IPS DF 4.7 (cell line): Measurements from ENCODE around the gene USP3.

Experiments
- DNase-seq: peaks from one replicate; pipeline ENCODE4 v3.0.0-alpha.2; 2013; ENCODE audit warnings: low spot score; ENCODE audit errors: extremely low read depth

The USP3 gene

GRCh38 chr15:63587527-63587926 is 83.1 kb downstream of the USP3 start:
- DNase-seq: no peak

- DNase-seq: no peak
Measured at GRCh38 chr15:63588826-63589225, 84.4 kb downstream of the USP3 start.

GRCh38 chr15:63593705-63594671 is 89.6 kb downstream of the USP3 start:
- DNase-seq: no peak

- DNase-seq: no peak
Measured at GRCh38 chr15:63595065-63595464, 90.7 kb downstream of the USP3 start.

GRCh38 chr15:63595688-63596087 is 91.3 kb downstream of the USP3 start:
- DNase-seq: no peak

- no peak for DNase-seq
Measured at GRCh38 chr15:63596676-63597037, 92.3 kb downstream of the USP3 start.

- no peak for DNase-seq
Measured at GRCh38 chr15:63597038-63597790, 92.8 kb downstream of the USP3 start, which contains the start of gene FBXL22. TSS of gene FBXL22 (plus strand) at chr15:63597387. CDS start at chr15:63597393, 6 bp downstream.

- DNase-seq: no peak
Measured at GRCh38 chr15:63597821-63598220, 93.4 kb downstream of the USP3 start.

- DNase-seq: no peak
Measured at GRCh38 chr15:63598473-63599400, 94.3 kb downstream of the USP3 start.

GRCh38 chr15:63599401-63600000 is 95.1 kb downstream of the USP3 start:
- no peak for DNase-seq

GRCh38 chr15:63600001-63600615 is 95.7 kb downstream of the USP3 start:
- no peak for DNase-seq

GRCh38 chr15:63600616-63601025 is 96.2 kb downstream of the USP3 start:
- no peak for DNase-seq

- DNase-seq: no peak
Measured at GRCh38 chr15:63601026-63601703, 96.8 kb downstream of the USP3 start.

- no peak for DNase-seq
Measured at GRCh38 chr15:63601704-63602185, 97.4 kb downstream of the USP3 start.

- DNase-seq: no peak
Measured at GRCh38 chr15:63602595-63602994, 98.2 kb downstream of the USP3 start.

GRCh38 chr15:63603516-63603915 is 99.1 kb downstream of the USP3 start:
- no peak for DNase-seq

GRCh38 chr15:63604281-63604680 is 99.9 kb downstream of the USP3 start:
- DNase-seq: no peak

GRCh38 chr15:63605036-63605435 is 100.6 kb downstream of the USP3 start:
- no peak for DNase-seq

GRCh38 chr15:63605816-63606215 is 101.4 kb downstream of the USP3 start:
- no peak for DNase-seq

- no peak for DNase-seq
Measured at GRCh38 chr15:63606308-63606707, 101.9 kb downstream of the USP3 start.
